Progenitor cell of endocrine pancreas (in vitro differentiated cells): ENCODE results near the gene ANO8. TPM values are rescaled to one million over a fixed set of nuclear protein-coding genes. Genes with fewer than 3 reads are reported as not detected.

Experiments
- DNase-seq: peaks from one replicate; pipeline ENCODE4 v3.0.0; 2021; ENCODE audit warnings: low spot score; ENCODE audit not compliant: unreplicated experiment
- H3K27ac Mint-ChIP-seq: 2 replicates; pipeline ENCODE4 v1.8.0; 2021; ENCODE audit warnings: mild to moderate bottlenecking, moderate library complexity, mixed read lengths
- H3K27me3 Mint-ChIP-seq: 2 replicates; pipeline ENCODE4 v1.8.0; 2021; ENCODE audit warnings: mixed read lengths
- H3K36me3 Mint-ChIP-seq: 2 replicates; pipeline ENCODE4 v1.8.0; 2022; ENCODE audit warnings: mixed read lengths; ENCODE audit not compliant: insufficient read depth
- H3K4me1 Mint-ChIP-seq: 2 replicates; pipeline ENCODE4 v1.8.0; 2021; ENCODE audit warnings: low read depth, mixed read lengths
- H3K4me3 Mint-ChIP-seq: 2 replicates; pipeline ENCODE4 v1.8.0; 2021; ENCODE audit warnings: low read depth, mild to moderate bottlenecking, moderate library complexity, mixed read lengths
- H3K9me3 Mint-ChIP-seq: 2 replicates; pipeline ENCODE4 v1.8.0; 2021; ENCODE audit warnings: low read depth, mixed read lengths
- CTCF ChIP-seq: fragments of 200-600 bp; sonication (generic); IDR thresholded peaks from one replicate; pipeline ENCODE4 v1.5.0; 2021; ENCODE audit warnings: antibody characterized with exemption, mild to moderate bottlenecking; ENCODE audit not compliant: unreplicated experiment
- total RNA-seq: library from RNA; stranded (reverse); gene quantifications from 2 replicates; pipeline ENCODE4 v1.2.1, GENCODE V29; 2021

The ANO8 gene
- total RNA-seq, 1 donor from 2014 or later, result 45.2 TPM

DNA sequence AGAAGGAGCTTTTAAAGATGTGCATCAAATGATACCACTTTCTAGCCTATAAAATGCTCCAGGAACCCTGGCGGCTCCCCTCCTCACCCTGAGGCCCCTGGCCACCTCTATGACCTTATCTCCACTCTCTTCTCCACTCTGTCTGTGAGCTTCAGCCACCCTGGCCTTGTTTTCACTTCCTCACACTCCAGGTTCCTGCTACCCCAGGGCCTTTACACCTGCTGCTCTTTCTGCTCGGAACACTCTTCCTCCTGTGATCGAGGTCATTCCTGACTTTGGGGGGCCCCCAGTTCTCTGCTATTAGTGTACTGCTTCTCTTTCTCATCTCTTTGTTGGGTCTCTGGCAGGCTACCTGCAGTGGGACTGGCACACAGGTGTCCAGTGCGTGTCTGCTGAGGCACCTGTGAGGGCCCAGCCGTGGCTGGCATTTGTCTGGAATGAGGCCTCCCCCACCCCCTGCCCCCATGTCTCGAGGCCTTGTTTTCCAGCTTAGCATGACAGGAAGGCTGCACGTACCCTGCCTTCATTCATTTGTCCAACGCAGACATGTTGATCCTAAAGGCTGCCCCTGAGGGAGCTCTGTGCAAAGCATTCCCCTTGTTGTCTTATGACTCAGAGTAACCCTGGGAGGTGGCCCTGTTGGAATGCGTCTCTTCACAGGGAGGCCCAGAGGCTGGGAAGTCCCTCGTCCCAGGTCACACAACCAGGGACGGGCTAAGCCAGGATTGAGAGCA lies 23.0 kb downstream of the ANO8 start:
- no peak for TF ChIP-seq CTCF
- Mint-ChIP-seq H3K36me3 (peaks cover 6% of the 10 kb centered on the region), H3K4me3 (peak overlapping the region; percentile 53), H3K9me3 (no peaks in the 10 kb centered on the region), H3K27ac (peak overlapping the region; percentile 43), H3K27me3 (no peaks in the 10 kb centered on the region), H3K4me1 (peaks cover 19% of the 10 kb centered on the region)
- DNase-seq, result no peak

DNA sequence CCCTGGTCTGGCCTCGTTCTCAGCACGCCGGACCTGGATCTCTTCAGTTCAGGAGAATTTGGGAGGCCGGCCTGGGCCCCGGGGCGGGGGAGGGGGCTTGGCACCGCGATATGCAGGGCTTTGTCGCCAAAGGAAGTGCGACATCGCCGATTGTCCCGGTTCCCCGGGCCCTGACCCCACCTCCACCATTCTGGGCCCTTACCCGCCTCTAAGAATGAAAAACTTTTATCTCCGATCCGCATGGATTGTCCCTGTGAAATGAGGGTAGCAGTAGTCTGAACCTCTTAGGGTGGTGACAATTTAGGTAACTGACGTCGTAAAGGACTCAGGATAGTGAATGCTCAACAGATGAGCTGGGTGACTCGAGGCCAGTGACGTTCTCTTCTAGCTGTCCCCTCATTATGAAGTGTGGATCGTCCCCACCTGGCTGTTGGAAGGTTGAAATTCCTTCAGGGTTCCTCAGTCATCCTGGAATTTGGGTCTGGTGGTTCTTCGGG lies 24.6 kb downstream of the ANO8 start:
- H3K9me3 Mint-ChIP-seq, result no peaks in the 10 kb centered on the region

GRCh38 chr19:17309198-17309964 lies 25.3 kb downstream of the ANO8 start, which contains the start of gene DDA1:
Gene DDA1 (plus strand): TSS chr19:17309563. CDS start chr19:17309655, 92 bp downstream.
- peak within 1 kb of the TSS; percentile 93 for H3K27ac Mint-ChIP-seq
- H3K36me3 Mint-ChIP-seq, result peaks cover 4% of the 10 kb centered on the region
- peaks cover 23% of the 10 kb centered on the region for H3K4me1 Mint-ChIP-seq
- no peaks in the 10 kb centered on the region for H3K9me3 Mint-ChIP-seq
- H3K27me3 Mint-ChIP-seq, result no peaks in the 10 kb centered on the region
- DNase-seq, result peak; percentile 97
- no peak for TF ChIP-seq CTCF
- H3K4me3 Mint-ChIP-seq, result peak within 1 kb of the TSS; percentile 95

More for the DNA sequence above, 24.6 kb downstream of the ANO8 start:
- Mint-ChIP-seq H3K27ac (peak overlapping the region; percentile 93), H3K27me3 (no peaks in the 10 kb centered on the region), H3K4me3 (peak overlapping the region; percentile 95), H3K36me3 (peaks cover 4% of the 10 kb centered on the region), H3K4me1 (peaks cover 23% of the 10 kb centered on the region)
- no peak for DNase-seq
- no peak for TF ChIP-seq CTCF

DNA sequence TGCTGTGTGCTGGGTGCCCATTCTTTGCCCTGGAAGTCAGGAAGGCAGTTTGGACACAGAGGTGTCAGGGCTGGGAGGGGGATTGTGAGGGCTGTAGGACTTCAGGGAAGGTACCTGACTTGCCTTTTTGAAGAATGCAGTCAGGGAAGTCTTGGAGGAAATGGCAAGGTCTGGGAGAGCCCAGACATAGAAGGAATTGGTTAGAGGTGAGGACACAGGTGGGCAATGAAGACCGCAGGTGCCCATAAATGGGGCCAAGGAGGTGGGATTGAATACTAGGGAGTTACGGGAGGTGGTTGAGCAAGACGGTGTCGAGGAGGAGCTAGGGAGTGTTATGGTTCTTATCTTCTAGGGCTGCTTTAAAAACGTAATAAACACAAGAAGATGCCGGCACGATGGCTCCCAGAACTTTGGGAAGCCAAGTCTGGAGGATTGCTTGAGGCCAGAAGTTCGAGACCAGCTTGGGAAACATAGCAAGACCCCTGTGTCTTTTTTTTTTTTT lies 26.7 kb downstream of the ANO8 start:
- Mint-ChIP-seq H3K27ac (peak overlapping the region; percentile 5), H3K9me3 (no peaks in the 10 kb centered on the region), H3K4me3 (peak overlapping the region; percentile 88), H3K36me3 (no peaks in the 10 kb centered on the region), H3K4me1 (peaks cover 24% of the 10 kb centered on the region), H3K27me3 (no peaks in the 10 kb centered on the region)
- no peak for TF ChIP-seq CTCF
- DNase-seq, result no peak

- Mint-ChIP-seq H3K9me3 (no peaks in the 10 kb centered on the region), H3K27me3 (no peaks in the 10 kb centered on the region), H3K4me1 (peaks cover 27% of the 10 kb centered on the region), H3K36me3 (no peaks in the 10 kb centered on the region), H3K4me3 (peak overlapping the region; percentile 88), H3K27ac (peak overlapping the region; percentile 91)
- no peak for DNase-seq
- TF ChIP-seq CTCF, result no peak
Measured at GRCh38 chr19:17306285-17306714, 28.4 kb downstream of the ANO8 start.
